GM12864 (cell line): ENCODE measurements around the gene UBAP1L.

ENCODE experiments used
- DNase-seq: peaks from one replicate; pipeline ENCODE4 v3.0.0-alpha.2; 2011; ENCODE audit warnings: low read depth
- H3K4me3 ChIP-seq: 2 replicates; pipeline ENCODE4 v1.5.1; 2011; ENCODE audit warnings: mild to moderate bottlenecking, low read depth, low read length, control low read depth
- TF ChIP-seq, protein P1 (sequence below): IDR thresholded peaks from 2 replicates; pipeline ENCODE4 v1.5.1; 2011; ENCODE audit warnings: low read depth, mild to moderate bottlenecking, moderate library complexity, low read length, control low read depth, inconsistent platforms; ENCODE audit errors: missing control alignments

Gene UBAP1L

DNA sequence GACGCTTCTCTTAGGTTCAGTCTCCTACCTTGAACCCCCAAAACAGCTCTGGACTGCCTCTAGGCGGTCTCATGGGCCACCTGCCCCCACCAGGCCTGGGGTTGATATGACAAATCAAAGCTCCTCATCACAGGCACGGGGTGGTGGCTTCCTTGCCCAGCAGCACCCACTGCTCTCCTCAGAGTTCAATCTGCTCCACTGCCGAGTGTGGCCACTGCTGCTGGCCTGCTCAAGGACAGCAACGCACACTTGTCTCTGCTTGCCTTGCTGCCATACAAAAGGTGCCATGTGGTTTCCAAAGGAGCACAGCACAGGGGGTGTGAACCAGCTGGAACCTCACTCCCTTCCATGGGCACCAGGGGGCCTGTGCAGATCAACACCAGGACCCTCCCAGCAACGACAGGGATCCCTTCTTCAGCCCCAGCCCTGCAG, 28.3 kb downstream of the UBAP1L start:
- TF ChIP-seq, protein P1, sequence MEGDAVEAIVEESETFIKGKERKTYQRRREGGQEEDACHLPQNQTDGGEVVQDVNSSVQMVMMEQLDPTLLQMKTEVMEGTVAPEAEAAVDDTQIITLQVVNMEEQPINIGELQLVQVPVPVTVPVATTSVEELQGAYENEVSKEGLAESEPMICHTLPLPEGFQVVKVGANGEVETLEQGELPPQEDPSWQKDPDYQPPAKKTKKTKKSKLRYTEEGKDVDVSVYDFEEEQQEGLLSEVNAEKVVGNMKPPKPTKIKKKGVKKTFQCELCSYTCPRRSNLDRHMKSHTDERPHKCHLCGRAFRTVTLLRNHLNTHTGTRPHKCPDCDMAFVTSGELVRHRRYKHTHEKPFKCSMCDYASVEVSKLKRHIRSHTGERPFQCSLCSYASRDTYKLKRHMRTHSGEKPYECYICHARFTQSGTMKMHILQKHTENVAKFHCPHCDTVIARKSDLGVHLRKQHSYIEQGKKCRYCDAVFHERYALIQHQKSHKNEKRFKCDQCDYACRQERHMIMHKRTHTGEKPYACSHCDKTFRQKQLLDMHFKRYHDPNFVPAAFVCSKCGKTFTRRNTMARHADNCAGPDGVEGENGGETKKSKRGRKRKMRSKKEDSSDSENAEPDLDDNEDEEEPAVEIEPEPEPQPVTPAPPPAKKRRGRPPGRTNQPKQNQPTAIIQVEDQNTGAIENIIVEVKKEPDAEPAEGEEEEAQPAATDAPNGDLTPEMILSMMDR = peak; percentile 34
- no peak for DNase-seq
- H3K4me3 ChIP-seq = no peak overlapping the region

DNA sequence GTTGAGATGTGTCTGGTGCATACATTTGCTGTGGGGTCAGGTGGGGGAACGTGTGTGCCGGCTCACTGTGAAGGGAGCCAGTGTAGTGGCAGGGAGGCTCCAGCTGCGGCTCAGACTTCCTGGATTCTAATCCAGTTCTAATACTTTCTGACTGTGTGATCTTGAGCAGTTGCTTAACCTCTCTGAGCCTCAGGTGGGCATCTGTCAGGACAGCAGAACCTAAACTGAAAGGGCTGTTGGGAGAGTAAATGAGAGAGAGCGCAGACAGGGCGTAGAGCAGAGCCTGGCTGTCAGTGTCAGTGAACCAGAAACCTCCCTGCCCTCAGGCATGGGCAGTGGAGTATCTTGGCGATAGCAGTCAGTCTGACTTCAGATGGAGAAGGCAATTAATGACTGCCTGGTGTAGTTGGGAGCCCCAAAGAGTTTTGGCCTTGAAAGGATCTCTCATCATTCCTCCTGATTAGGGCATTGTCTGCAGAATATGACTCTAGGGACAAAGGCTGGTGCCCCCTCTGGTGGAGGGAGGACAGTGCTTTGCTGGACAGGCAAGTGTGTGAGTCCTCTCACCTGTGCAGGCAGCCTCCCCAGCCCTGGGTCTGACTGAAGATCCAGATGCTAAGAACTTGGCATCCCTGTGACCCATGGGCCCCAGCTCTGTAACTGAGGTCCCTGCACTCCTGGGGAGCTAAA, 28.9 kb downstream of the UBAP1L start:
- DNase-seq = no peak
- TF ChIP-seq, protein P1 = peak; percentile 59
- no peak overlapping the region for H3K4me3 ChIP-seq

DNA sequence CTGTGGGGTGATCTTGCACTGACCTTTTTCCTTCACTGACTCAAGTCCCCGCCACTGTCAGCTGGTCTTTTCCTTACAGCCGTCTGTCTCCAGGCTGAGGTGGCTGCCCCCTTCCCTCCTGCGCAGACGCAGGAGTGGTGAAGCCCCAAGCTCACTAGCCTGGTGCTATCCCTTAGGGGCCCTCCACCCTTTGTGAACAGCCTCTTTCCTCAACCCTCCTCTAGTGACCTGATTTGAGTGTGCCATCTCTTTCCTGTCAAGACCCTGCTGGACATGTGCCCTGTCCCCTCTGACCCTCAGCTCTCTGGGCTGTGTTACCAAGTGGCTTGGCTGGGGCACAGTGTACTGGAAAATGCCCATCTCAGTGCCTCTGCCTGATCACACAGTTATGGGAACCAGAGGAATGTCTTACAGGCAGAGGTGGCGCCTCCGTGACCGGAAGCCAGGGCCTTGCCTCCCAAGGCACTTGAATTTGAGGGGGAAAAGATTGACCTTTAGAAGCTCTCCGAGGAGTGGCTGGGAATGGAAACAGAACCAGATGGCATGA, 29.7 kb downstream of the UBAP1L start:
- TF ChIP-seq, protein P1 = no peak
- no peak overlapping the region for H3K4me3 ChIP-seq
- DNase-seq = no peak

DNA sequence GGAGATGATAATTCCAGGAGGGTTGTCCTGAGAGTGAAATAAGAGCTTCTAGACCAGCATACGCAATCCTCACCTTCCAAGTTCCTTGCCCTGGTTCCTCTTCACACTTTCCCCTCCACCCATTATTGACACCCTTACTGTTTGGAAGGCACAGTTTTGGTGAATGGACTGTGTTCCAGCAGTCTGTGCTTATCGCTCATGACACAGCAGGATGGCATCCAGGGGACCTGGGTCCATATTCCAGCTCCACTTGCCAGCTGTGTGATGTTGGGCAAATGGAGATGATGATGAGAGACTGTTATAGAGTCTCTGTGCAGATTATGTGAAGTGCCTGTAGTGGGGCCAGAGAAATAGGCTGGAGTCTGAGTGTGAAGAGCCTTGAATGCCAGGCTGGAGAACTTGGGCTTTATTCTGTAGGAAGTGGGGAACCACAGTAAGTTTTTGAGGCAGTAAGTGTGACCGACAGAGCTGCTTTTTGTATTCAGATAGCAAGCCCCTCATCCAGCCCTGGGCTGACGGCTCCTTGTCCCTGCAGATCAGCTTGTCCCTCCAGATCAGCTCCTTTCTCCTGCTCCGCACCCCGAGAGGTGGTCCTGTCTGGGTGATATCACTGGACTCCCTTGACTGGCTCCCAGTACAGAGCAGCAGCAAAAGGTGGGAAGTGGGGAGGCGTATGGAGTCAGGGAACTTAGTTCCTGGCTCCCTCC, 30.3 kb downstream of the UBAP1L start:
- TF ChIP-seq, protein P1 = no peak
- H3K4me3 ChIP-seq = no peak overlapping the region
- no peak for DNase-seq

DNA sequence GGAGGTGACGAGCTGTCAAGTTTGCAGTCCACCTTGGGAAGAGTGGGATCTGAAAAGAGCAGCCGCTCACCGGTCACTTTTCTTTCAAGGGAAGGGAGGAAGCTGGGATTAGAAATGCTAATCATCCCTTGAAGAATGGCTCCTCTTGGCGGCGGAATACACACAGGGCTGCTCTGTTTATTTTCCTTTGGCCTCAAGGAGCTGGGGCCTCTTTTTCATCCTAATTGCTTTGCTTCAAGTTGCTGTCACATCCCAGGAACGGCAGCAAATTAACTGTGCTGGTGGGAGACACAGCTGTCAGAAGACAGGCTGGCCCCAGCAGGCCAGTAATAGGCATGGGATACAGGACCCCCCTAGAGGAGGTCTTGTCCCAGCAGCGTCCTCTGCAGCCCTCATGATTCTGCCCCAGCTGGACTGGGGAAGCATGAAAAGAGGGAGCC, 31.7 kb downstream of the UBAP1L start:
- H3K4me3 ChIP-seq = no peak overlapping the region

DNA sequence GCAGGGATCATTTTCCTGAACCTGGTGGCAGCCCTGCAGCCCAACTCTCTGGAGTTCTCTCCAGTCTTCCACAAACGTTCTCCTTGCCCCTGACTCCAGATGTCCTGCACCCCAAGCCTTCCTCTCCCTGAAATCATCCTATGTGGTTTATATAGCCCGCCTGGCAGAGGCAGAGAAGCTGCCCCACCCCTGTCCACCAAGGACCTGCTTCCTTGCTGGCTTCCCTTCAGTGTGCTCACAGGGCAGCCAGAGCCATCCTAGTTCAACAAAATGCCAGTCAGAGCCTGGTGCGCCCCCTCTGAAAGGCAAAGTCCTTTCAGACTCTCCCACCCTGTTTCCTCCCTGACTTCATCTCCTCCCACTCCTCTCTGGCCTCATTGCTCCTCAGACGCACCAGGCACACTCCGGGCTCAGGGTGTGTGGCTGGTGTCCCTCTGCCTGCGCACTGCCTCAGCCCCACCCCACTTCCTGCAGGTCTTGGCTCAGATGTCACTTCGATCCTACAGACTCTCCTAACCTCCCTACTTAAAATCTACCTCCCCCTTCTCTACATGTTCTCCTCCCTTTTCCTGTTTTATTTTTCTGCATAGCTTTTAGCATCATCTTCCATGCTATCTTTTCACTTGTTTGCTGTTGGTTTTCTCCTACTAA, 32.6 kb downstream of the UBAP1L start:
- DNase-seq = no peak
- H3K4me3 ChIP-seq = no peak overlapping the region
- TF ChIP-seq, protein P1 = no peak

More for the DNA sequence above, 31.7 kb downstream of the UBAP1L start:
- DNase-seq = no peak
- TF ChIP-seq, protein P1 = no peak
